ENCODE measurements around the gene SCRN2.

Gene SCRN2

GRCh38 chr17:47840742-47841487, at the start of gene SCRN2:
TSS of gene SCRN2 (minus strand) at chr17:47841273. CDS start at chr17:47840843, 430 bp downstream.
- DNase-seq: peak; percentile 98

- peak; percentile 86 for DNase-seq
Observed at GRCh38 chr17:47889734-47890529, 48.9 kb upstream of the SCRN2 start.

GRCh38 chr17:47888293-47888692, 47.2 kb upstream of the SCRN2 start:
- no peak for DNase-seq

- DNase-seq: no peak
Observed at GRCh38 chr17:47884905-47885730, 44.0 kb upstream of the SCRN2 start.

GRCh38 chr17:47884427-47884740, 43.3 kb upstream of the SCRN2 start:
- no peak for DNase-seq

GRCh38 chr17:47883589-47884426, 42.7 kb upstream of the SCRN2 start:
- no peak for DNase-seq

- no peak for DNase-seq
Observed at GRCh38 chr17:47882695-47883588, 41.9 kb upstream of the SCRN2 start.

- DNase-seq: no peak
Observed at GRCh38 chr17:47882247-47882646, 41.2 kb upstream of the SCRN2 start.

GRCh38 chr17:47879776-47880454, 38.8 kb upstream of the SCRN2 start:
- DNase-seq: no peak

GRCh38 chr17:47879028-47879585, 38.0 kb upstream of the SCRN2 start:
- DNase-seq: no peak

- DNase-seq: no peak
Observed at GRCh38 chr17:47878203-47879027, 37.3 kb upstream of the SCRN2 start.

GRCh38 chr17:47877368-47878034, 36.4 kb upstream of the SCRN2 start:
- no peak for DNase-seq

- no peak for DNase-seq
Observed at GRCh38 chr17:47875011-47875985, 34.2 kb upstream of the SCRN2 start.

GRCh38 chr17:47873200-47874090, 32.4 kb upstream of the SCRN2 start:
- DNase-seq: no peak

- no peak for DNase-seq
Observed at GRCh38 chr17:47872651-47873161, 31.6 kb upstream of the SCRN2 start.

GRCh38 chr17:47872019-47872650, 31.1 kb upstream of the SCRN2 start:
- peak; percentile 62 for DNase-seq

Data from retina (tissue), 1 donor.